Measurements from ENCODE around the gene ASIC4. TPM values are rescaled to one million over a fixed set of nuclear protein-coding genes. Genes with fewer than 3 reads are reported as not detected.

The ASIC4 gene
- total and polyA plus RNA-seq, 2 of the 13 experiments (the other 11 are each of a cell fraction or from before 2014, with no cell fraction given): 0.03 TPM; not detected in 1

- no peak for TF ChIP-seq ZHX1 (CRISPR knock-in tag; IDR thresholded peaks at IDR 0.05; ENCODE audit: low read depth)
- no peak for TF ChIP-seq FOXO4 (CRISPR knock-in tag; conservative IDR thresholded peaks at IDR 0.05)
- no peak for TF ChIP-seq ARNT (IDR thresholded peaks at IDR 0.05)
- no peak for TF ChIP-seq HINFP (CRISPR knock-in tag; IDR thresholded peaks at IDR 0.05; ENCODE audit: low read depth)
- no peak for TF ChIP-seq TARDBP (CRISPR knock-in tag; IDR thresholded peaks at IDR 0.05)
- no peak for TF ChIP-seq ELF1 (CRISPR knock-in tag; IDR thresholded peaks at IDR 0.05)
- TF ChIP-seq NRL (CRISPR knock-in tag; IDR thresholded peaks at IDR 0.05; ENCODE audit: borderline replicate concordance): no peak
- peak; percentile 20; the same call in 1 of the 2 replicates for TF ChIP-seq SOX5 (CRISPR knock-in tag; IDR thresholded peaks at IDR 0.05; ENCODE audit: borderline replicate concordance)
- TF ChIP-seq ZNF512 (CRISPR knock-in tag; IDR thresholded peaks at IDR 0.05): no peak
- 0 out of 2 replicates have a peak, but pooled peaks have one; percentile 49 for TF ChIP-seq HNRNPL (IDR thresholded peaks at IDR 0.05; ENCODE audit: low read depth, low read length)
- no peak for TF ChIP-seq TRIM24 (CRISPR knock-in tag; IDR thresholded peaks at IDR 0.05)
- no peak for TF ChIP-seq ZMAT5 (CRISPR knock-in tag; IDR thresholded peaks at IDR 0.05; ENCODE audit: borderline replicate concordance, low read depth)
- no peak for TF ChIP-seq ZNF576 (CRISPR knock-in tag; IDR thresholded peaks at IDR 0.05)
- TF ChIP-seq TRAFD1 (CRISPR knock-in tag; IDR thresholded peaks at IDR 0.05; ENCODE audit: borderline replicate concordance): no peak
- TF ChIP-seq GMEB2 (CRISPR knock-in tag; IDR thresholded peaks at IDR 0.05; ENCODE audit: low read depth): no peak
Measured at GRCh38 chr2:219537657-219538488, 23.6 kb downstream of the ASIC4 start (continued).

All from HepG2 (cell line).